HG02678 (cell line): ENCODE data around the gene LMTK3.

Experiments
- ATAC-seq: cut with Tn5 transposase; IDR thresholded peaks from one replicate; pipeline ENCODE4 v1.9.1; 2021; ENCODE audit warnings: mild to moderate bottlenecking, moderate library complexity; ENCODE audit not compliant: unreplicated experiment

Gene LMTK3

GRCh38 chr19:48511800-48512503, at the start of gene LMTK3:
TSS of gene LMTK3 (minus strand) at chr19:48511835. CDS start at chr19:48511576, 259 bp downstream.
- no peak for ATAC-seq

- no peak for ATAC-seq
These were observed 49.8 kb upstream of the LMTK3 start for GRCh38 chr19:48561412-48561811.

DNA sequence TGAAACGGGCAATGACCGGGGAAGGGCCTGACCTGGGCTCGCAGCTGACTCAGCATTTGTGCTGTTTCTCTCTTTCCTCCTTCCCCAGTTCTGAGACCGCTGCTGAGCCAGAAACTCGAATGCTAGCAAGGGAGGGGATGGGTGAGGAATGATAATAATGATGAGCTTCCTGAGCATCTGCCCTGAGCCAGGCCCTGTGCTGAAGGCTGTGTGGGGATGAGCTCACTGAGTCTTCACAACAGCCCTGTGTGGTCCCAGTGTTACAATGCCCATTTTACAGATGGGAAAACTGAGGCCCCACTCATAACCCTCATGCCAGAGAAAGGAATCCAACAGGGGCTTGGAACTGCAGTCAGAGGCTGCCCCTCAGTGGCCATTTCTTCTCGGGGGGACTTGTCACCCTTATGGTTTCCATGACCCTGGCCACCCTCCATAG, 48.5 kb upstream of the LMTK3 start:
- ATAC-seq: no peak

GRCh38 chr19:48558018-48558684, 46.5 kb upstream of the LMTK3 start:
- ATAC-seq: no peak

DNA sequence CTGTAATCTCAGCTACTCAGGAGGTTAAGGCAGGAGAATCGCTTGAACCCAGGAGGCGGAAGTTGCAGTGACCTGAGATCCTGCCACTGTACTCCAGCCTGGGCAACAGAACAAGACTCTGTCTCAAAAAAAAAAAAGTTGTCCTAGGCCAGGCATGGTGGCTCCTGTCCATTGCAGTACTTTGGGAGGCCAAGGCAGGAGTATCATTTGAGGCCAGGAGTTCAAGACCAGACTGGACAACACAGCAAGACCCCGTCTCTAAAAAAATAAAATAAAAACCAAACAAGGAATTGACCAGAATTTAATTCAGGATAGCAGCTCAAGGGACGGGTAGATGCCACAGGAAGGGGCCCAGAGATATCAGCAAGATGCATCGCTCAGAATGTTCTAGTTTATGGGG, 45.2 kb upstream of the LMTK3 start:
- ATAC-seq: no peak

- no peak for ATAC-seq
These were observed 44.5 kb upstream of the LMTK3 start for GRCh38 chr19:48556163-48556562.

DNA sequence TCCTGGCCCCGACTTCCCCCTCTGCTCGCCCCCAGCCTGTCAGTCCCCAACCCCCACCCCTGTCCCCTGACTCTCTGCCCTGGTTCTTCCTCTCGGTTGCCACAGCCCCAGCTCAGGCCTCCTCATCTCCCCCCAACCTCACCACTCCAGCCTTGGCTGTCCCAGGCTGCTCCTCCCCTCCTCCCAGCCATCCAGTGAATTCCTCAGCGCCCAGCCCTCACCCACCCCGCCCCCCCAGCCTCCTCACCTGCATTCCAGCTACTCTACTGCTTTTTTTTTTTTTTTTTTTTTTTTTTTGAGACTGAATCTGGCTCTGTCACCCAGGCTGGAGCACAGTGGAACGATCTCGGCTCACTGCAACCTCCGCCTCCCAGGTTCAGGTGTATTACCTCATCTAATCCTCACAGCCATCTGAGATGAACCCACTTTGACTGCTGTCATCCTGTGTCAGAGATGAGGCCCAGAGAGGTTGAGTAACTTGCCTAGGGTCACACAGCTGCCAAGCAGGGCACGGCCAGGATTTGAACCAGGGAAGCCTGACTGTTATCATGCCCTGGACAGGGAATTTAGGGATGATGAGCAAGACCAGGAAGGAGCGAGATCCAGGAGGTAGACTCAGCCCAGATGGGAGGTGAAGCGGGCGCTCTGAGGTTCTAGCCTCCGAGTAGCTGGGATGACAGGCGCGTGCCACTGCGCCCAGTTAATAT, 42.9 kb upstream of the LMTK3 start:
- no peak for ATAC-seq

- no peak for ATAC-seq
These were observed 42.2 kb upstream of the LMTK3 start for GRCh38 chr19:48553676-48554384.

DNA sequence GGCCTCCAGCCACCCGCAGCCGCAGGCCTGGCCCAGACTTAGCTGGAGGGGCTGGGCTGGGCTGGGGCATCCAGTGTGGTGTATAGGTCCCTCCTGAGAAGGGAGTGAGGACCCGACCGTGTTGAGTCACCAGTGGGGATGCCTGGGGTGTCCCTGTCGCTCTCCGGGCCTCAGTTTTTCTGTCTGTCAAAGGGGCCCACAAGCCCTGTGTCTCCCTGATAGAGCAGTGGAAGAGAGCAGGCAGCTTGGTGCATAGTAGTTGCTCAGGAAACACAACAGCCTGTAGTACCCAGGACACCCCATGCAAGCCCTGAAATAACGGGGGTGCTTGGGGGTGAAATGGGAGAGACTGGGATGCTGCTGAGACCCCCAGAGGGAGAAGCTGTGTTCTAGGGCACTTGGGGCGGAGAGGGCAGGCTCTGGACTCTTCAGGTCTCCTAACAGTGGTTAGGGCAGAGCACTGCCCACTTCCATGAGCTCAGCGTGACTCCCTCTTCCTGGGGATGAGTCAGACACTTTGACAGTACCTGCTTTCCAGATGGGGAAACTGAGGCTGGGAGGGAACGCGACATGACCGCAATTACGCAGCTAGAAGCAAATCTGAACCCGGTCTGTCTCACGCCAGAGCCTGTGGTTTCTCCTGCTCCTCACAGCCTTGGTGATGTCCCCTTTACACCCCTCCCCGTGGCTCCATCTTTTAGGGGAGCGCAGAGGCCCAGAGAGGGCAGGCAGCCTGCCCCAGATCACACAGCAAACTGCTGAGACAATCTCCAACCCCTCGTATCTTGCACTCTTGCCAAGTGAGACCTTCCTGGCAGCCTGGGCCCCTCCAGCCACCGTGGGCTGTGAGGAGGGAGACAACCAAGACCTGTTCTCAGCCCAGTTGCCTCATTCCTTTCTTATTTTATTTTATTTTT, 41.0 kb upstream of the LMTK3 start:
- no peak for ATAC-seq

DNA sequence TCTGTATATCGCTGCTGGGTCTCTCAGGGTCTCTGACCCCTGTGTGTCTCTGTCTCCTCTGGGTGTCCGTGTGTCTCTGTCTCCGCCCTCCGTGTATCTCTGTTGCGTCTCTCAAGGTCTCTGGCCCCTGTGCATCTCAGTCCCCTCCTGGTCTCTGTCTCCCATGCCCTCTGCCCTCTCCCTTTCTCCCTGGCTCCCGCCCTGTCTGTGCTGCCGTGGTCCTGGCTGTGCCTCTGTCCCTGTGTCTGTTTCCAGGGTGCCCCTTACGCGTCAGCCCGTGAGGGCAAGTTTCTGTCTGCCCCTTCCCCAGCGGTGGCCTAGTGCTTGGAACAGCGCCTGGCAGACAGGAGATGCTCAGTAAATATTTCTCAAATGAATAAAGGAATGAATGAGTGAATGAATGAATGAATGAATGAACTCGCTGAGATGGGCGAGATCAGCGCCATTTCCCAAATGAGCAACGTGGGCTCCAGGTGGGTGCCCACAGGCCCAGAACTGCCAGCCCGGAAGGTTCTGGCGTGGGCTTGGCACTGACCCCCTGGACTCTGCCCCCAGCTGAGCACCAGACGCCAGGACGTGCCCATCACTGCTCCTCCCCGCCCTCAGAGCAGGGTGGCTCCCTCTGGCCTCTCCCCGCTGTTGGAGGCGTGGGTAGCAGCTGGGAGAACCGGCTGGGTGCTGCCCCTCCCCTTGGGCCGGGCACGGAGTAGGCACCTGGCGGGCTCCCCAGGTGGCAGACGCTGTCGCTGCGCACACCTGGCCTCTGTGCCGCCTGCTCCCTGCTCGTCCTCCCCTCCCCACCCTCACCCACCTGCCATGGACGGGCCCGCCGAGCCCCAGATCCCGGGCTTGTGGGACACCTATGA, 40.0 kb upstream of the LMTK3 start, which contains the start of gene SULT2B1:
Gene SULT2B1, plus strand, starts transcription at position 736 of the 866 bp plus-strand sequence. Its CDS starts 81 bp downstream, at position 817.
- no peak for ATAC-seq

- ATAC-seq: no peak
These were observed 37.7 kb upstream of the LMTK3 start for GRCh38 chr19:48549380-48549779.

GRCh38 chr19:48548253-48548911, 36.7 kb upstream of the LMTK3 start:
- no peak for ATAC-seq

DNA sequence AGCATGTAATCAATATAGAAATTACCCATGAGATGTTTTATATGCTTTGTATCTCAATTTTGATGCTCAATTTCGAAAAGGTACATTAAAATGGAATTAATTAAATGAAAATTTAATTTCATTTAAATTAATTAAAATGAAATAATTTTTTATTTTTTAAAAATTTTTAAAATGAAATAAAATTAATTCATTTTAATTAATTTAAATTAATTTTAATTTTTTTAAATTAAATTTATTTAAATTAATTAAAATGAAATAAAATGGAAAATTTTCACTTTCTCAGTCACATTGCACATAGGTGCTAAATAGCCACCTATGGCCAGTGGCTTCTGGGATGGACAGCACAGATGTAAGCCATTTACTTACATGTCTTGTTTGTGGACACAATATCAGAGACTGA, 36.1 kb upstream of the LMTK3 start:
- no peak for ATAC-seq

DNA sequence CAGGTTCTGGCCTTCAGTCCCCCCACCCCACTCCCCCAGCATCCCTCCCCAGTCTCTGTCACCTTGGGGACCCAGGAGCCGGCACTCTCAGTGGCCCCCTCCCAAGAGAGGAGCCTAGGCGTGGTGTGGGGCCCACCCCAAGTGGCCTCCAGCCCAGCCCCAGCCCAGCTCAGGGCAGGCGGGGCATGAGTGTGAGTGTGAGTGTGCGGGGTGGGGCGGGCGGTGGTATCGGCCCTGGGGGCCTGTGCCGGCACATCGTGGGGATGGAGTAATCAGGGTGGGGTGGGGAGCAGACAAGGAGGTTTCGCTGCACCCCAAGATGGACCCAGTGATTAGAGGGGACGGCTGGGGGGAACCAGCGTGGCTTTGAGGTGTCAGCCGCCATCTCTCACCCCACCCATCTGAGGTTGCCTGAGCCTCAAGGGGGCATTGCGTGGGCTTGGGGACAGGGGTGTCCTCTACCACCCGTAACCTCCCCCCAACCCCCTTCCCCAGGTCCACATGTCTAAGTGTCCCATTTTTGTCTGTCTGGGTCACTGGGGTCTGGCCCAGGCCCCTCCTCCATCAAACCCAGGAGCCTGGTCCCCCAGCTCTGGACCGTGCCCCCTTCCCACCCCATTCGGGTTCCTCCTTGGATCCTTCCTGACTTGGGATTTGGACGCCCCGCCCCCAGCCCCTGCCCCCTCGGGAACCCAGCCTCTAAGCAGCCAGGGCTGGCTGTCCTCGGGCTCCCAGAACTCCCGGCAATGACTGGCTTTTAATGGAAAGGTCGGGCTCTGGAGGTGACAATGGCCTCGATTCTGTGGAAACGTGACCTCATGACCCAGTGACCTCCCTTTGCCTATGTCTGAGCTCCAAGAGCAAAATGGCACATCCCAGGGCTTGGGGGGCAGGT, 33.5 kb upstream of the LMTK3 start:
- no peak for ATAC-seq

DNA sequence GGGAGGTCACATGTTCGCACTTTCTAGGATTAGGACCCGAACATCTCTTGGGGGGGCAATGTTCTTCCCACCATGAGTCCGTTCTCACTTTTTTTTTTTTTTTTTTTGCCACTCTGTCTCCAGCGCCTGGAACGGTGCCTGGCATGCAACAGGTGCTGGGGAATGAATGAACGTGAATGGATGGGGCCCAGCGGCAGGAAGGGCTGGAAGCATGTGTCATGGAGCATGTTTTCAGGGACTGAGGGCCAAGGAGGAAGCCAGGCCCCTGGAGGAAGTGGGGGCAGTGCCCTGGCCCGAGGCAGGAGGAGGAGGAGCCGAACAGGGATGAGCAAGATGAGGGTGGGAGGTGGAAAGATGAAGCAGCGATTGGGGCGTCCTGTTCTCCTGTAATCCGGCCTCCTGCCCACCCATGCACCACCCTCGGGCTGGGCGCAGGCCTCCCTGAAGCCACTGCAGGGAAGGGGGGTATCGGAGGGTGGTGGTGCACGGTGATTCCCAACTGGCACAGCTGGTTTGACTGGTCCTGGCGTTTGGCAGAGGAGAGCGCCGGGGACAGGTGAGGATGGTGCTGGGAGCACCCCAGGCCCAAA, 31.6 kb upstream of the LMTK3 start:
- ATAC-seq: no peak

DNA sequence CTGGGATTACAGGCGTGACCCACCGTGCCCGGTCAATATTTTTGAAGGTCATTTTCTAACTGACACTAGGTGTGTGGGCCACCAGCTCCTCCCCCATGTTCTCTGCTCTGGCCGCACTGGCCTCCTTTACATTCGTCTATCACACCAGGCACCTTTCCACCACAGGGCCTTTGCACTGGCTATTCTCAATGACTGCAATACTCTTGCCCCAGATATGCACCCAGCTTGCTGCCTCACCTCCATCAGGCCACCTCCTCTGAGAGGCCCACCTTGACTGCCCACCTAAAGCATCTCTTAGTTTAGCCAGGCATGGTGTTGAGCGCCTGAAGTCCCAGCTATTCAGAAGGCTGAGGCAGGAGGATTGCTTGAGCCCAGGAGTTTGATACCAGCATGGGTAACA, 30.2 kb upstream of the LMTK3 start:
- no peak for ATAC-seq

GRCh38 chr19:48540110-48540509, 28.5 kb upstream of the LMTK3 start:
- ATAC-seq: no peak
